Nucleus accumbens (tissue), 56 donors: Measurements from ENCODE around the gene OLFML2A.
"Not testable (repeated sequence)": the region's sequence is repeated elsewhere in the genome, so short reads cannot be mapped to it uniquely, and the experiment has no call there.

Experiments
- DNase-seq, 56 donors: peaks; one replicate each; lab custom pipeline; 2025; lab: John Stamatoyannopoulos, UW

Gene OLFML2A

GRCh38 chr9:124760719-124761118, 16.2 kb upstream of the OLFML2A start:
- no peak for DNase-seq

DNA sequence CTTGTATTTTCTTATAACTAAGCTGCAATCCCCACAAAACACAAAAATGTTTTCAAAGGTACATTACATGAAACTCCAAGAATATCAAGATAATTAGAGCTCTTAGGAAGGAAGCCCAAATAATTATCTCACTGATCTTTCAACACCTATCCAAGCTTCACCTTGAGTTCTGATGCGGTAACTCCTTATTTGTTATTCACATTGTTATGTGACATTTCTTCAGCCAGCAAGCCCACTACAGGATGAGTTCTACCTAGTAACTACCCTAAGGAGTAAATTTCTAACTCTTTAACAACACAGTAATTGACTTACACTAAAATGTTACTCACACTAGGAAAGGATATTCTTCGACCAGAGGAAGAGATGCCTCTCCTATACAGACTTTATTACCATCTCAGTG, 15.7 kb upstream of the OLFML2A start:
- DNase-seq = no peak

GRCh38 chr9:124761710-124762109, 15.2 kb upstream of the OLFML2A start:
- DNase-seq = no peak

- DNase-seq = no peak
These were observed 14.3 kb upstream of the OLFML2A start for GRCh38 chr9:124762633-124763032.

DNA sequence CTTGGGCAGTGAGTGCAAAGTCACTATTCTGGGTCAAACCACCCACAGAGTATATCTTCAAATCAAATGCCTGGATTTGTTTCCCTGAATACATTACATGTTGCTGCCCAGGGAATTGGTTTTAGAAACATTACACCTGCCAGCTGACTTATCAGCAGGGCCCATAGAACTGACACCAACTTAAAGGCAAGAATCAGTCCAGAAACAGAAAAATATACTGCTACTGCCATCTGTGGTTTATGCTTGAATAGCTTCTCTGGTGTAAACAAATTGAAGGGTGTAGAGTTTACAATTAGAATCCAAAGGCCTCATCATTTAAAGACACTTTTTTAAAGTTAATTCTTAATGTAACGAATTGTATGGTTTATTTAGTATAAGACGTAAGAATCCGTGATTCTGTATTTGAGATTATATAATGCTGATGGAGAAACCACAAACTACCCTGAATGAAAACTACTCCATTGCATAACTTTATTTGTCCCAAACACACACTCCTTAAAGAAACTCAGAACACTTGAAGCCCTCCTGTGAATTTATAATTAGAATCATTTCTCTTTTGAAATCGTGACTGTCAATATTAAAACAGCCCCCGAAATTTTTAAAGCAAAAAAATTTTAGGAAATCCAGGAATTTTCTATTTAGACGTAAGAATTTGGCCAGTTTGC, 12.0 kb upstream of the OLFML2A start:
- no peak for DNase-seq

- DNase-seq = no peak
These were observed 11.5 kb upstream of the OLFML2A start for GRCh38 chr9:124765439-124765835.

- no peak for DNase-seq
These were observed 10.6 kb upstream of the OLFML2A start for GRCh38 chr9:124766326-124766725.

DNA sequence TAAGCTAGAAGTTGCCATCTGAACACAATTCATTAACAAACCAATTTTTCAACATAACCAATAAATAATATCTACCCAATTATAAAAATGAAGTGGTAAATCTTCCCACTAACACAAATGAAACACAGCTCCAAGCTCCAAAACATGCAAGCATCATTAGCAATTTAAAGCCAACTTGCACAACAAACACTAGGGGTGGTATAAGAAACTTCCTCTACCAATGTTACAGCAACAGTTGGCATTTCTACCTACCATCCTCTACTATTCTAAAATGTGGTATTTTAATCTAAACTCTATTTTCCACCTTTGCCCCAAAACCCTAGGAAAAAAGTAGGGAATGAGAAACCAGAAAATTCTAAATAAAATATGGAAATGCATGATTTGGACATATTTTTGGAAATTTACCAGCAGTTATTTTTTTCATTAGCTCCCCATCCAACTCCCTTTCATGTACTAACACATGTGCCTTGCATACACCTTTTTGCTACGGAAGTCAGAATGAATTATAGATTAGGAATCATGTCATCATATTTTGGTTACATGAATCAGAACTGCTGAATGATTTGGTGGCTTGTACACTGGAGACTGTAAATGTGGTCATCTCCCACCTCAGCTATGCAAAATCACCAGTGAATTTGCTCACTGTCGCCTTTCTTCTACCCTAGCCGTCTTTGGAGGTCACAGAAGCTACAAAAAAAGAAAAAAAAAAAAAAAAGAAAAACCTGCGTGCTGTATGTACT, 9.9 kb upstream of the OLFML2A start:
- DNase-seq = no peak

- DNase-seq = no peak
These were observed 9.1 kb upstream of the OLFML2A start for GRCh38 chr9:124767821-124768220.

DNA sequence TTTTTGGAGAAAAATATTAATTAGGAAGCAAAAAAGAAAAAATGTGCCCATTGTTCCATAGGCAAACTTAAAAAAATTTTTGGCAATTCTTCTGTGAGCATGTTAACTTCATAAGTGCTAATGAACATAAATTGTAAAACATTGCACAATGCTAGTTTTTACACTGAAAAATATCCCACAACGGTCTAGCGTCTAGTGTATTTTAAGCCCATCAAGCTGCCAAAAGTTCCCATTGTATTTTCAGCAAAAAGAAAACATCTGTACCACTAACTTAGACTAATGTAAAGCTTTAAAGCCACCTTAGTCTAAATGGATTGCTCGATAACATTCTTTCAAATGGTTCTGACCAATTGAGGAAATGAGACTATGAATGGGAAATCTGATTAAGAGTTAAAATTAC, 8.6 kb upstream of the OLFML2A start:
- DNase-seq = no peak

- DNase-seq = no peak
These were observed 8.0 kb upstream of the OLFML2A start for GRCh38 chr9:124768750-124769548.

DNA sequence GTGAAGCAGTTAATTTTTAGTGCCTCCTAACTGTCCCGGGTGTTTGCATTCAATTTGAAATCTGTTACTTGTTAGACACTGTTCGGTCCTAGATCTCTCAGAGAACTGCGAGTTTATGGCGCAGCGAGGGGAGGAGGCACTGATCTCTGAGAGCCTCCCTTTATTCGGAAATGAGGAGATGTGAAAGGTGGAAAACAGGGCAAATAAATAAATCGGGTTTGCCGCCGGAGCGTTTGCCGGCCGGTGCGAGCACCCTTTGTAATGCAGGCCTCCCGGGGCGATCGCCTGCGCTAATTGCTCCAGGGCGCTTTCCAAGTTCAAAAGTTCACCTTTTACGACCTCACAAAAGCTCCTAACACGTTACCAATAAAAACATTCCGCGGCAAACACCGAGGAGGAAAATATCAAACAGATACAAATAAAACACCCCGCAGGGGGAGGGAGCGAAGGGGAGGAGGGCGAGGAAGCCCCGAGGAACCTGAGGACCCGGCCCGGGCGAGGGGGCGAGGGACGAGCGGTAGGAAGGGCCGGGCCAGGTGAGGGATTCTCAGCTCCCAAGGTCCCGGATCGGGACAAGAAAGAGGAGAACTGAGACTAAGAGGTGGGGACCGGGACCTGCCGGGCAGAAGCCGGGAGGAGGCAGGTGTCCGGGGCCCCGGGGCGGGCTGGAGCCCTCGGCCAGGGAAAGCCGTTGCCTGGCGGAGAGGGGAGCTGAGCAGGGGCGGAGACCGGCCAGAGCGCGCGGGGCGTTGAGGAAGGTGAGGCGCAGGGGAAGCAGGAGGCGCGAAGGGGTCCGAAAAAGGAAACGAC, 7.2 kb upstream of the OLFML2A start:
- peak in 1 of 56 donors; percentile 14 for DNase-seq

DNA sequence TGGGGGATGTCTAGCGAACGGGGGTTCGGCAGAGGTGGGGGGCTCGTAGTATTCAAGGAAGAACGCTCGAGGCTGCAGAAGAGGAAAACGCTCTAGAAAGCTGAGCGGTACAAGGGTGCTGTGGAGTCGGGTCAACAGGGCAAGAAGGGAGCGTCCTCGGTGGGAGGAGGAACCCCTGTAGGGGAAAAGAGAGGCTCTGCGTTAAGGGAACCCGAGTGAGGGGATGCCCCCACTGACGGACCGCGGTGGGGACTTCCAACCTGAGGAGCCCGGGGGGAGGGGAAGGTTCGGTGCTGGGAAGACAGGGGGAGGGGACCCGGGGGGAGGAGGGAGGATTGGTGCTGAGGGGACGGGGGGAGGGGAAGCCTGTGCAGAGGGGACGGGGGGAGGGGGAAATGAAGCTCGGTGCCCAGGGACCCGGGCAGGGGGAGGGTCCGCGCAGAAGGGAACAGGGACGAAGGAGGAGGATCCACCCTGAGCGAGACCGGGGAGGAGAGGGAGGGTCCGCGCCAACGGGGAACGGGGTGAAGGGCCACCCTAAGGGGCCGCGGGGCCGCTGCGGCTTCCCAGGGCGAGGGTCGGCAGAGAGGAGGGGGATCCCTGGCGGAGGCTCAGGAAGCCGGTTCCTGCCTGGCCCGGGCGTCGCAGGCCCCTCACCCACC, 6.4 kb upstream of the OLFML2A start:
- DNase-seq = peak in 4 of 56 donors; percentile 8 to 24 (median 17)

- DNase-seq = peak; percentile 72 to 97 (median 92)
These were observed 5.7 kb upstream of the OLFML2A start, which contains the start of gene NR6A1 for GRCh38 chr9:124771021-124771866. Gene NR6A1, minus strand, starts transcription at chr9:124771311.

DNA sequence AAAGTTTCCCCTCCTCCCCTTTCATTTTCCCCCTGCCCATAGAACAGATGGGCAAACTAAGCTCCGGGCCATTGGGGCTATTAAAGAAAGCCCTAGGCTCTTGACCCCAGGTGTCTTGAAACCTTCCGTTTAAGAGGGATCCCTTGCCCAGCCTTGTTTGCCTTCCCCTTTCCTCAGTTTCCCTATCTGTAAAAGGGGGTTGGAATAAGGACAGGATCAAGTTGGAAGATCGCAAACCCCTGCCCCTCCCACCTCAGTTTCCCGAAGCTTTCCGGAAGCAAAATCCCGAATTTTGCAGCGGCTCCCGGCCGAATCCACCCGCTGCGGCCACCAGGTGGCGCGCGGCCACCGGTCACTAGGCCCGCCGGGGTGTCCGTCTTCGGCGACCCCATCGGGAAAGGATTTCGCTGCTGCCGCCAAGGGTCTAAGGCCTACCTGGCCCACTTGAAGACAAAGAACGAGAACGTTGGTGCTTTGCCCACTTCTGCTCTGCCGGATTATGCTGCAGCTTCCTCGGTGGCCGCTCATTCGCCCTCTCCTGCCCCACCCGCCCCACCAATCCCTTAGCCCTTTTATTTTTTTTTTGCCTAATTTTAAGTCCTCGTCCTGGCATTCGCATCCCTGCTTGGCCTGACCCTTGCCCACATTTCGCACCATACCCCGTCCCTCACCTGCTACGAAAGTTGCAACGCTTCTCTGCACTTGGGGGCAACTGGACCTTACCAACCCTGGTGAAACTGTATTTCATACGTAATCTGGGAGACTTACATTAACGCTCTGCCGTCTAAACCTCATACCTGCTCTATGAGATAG, 4.9 kb upstream of the OLFML2A start:
- DNase-seq = peak in 46 of 56 donors; percentile 18 to 76 (median 45)

DNA sequence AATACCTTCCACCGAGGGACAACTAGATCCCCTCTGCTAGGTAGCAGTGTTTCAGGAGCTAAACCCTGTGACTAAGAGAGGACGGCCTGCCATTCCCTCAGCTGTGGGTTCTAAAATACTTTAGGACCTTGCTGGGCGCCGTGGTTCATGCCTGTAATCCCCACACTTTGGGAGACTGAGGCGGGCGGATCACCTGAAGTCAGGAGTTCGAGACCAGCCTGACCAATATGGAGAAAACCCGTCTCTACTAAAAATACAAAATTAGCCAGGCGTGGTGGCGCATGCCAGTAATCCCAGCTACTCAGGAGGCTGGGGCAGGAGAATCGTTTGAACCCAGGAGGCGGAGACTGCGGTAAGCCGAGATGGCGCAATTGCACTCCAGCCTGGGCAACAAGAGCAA, 4.1 kb upstream of the OLFML2A start:
- not testable (repeated sequence) for DNase-seq

DNA sequence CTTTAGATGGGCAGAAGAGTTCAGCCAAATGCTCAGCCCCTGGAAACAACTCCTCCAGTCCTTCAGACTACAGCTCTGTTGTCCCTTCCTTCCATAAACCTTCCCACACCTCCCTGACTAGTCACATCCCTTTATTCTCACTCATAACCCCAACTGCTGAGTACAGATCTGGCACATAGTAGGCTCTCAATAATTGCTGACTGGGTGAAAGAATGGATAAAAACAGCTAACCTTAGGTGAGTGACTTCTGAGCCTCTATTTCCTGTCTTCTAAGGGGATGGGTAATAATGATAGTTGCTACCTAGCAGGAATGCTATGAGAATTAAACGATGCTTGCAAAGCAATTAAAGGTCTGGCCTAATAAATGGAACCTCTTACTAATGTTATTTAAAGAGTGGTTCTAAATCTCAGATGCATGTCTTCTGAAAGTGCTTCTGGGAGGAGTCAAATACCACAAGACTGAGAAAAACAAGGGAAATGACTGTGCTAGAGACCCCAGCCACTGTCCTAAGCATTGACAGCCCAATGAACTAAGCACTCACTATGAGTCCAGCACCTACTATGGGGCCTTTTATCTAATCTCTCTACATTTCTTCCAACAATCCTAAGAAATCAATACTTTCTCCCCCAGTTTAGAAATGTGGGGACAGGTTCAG, 3.3 kb upstream of the OLFML2A start:
- DNase-seq = no peak
